Trophoblast cell (in vitro differentiated cells and primary cell): ENCODE measurements around the gene INCA1.

ENCODE experiments used
- DNase-seq, 2 donors: peaks; one replicate each; pipeline ENCODE4 v3.0.0-alpha.2; 2016
- H2AFZ ChIP-seq: 2 replicates; pipeline ENCODE4 v1.6.1; 2013; ENCODE audit warnings: low read length, moderate library complexity, mild to moderate bottlenecking; ENCODE audit not compliant: insufficient read depth, poor library complexity
- H2AK5ac ChIP-seq: 2 replicates; pipeline ENCODE4 v1.6.1; 2013; ENCODE audit warnings: mild to moderate bottlenecking, low read length
- H2BK120ac ChIP-seq: 2 replicates; pipeline ENCODE4 v1.6.1; 2013; ENCODE audit warnings: low read length, mild to moderate bottlenecking, moderate library complexity; ENCODE audit not compliant: insufficient read depth, poor library complexity
- H2BK12ac ChIP-seq: 2 replicates; pipeline ENCODE4 v1.6.1; 2013; ENCODE audit warnings: mild to moderate bottlenecking, low read length, moderate library complexity
- H2BK5ac ChIP-seq: 2 replicates; pipeline ENCODE4 v1.6.1; 2013; ENCODE audit warnings: low read length, low read depth, moderate library complexity, mild to moderate bottlenecking; ENCODE audit not compliant: poor library complexity
- H3K14ac ChIP-seq: 2 replicates; pipeline ENCODE4 v1.6.1; 2013; ENCODE audit warnings: mild to moderate bottlenecking, low read length
- H3K18ac ChIP-seq: 2 replicates; pipeline ENCODE4 v1.6.1; 2013; ENCODE audit warnings: mild to moderate bottlenecking, low read length
- H3K23ac ChIP-seq: 2 replicates; pipeline ENCODE4 v1.6.1; 2013; ENCODE audit warnings: low read length
- H3K27ac ChIP-seq: 2 replicates; pipeline ENCODE4 v1.5.1; 2013; ENCODE audit warnings: low read depth, mild to moderate bottlenecking, inconsistent platforms, low read length, moderate library complexity
- H3K27me3 ChIP-seq: 2 replicates; pipeline ENCODE4 v1.6.1; 2013; ENCODE audit warnings: inconsistent platforms, mild to moderate bottlenecking, low read length, moderate library complexity; ENCODE audit not compliant: insufficient read depth
- H3K36me3 ChIP-seq, 2 experiments: 1 replicate in 1 of 2; 2 replicates in 1 of 2; pipeline ENCODE4 v1.6.1; 2013; ENCODE audit warnings: low read length in 2 of 2, mild to moderate bottlenecking in 2 of 2, moderate library complexity in 1 of 2; ENCODE audit not compliant: insufficient read depth in 2 of 2, control insufficient read depth in 1 of 2
- H3K4ac ChIP-seq: 2 replicates; pipeline ENCODE4 v1.6.1; 2013; ENCODE audit warnings: low read depth, mild to moderate bottlenecking, low read length, moderate library complexity
- H3K4me1 ChIP-seq, 2 experiments: 1 replicate in 1 of 2; 2 replicates in 1 of 2; pipeline ENCODE4 v1.6.1; 2013; ENCODE audit warnings: low read length in 2 of 2, mild to moderate bottlenecking in 2 of 2, moderate library complexity in 1 of 2; ENCODE audit not compliant: insufficient read depth in 2 of 2, control insufficient read depth in 1 of 2
- H3K4me2 ChIP-seq: 2 replicates; pipeline ENCODE4 v1.6.1; 2013; ENCODE audit warnings: inconsistent platforms, mild to moderate bottlenecking, low read length, moderate library complexity
- H3K4me3 ChIP-seq: 2 replicates; pipeline ENCODE4 v1.5.1; 2013; ENCODE audit warnings: mild to moderate bottlenecking, low read depth, low read length, inconsistent platforms
- H3K79me1 ChIP-seq: one replicate; pipeline ENCODE4 v1.6.1; 2013; ENCODE audit warnings: low read length
- H3K79me2 ChIP-seq: 2 replicates; pipeline ENCODE4 v1.6.1; 2013; ENCODE audit warnings: low read length, mild to moderate bottlenecking; ENCODE audit not compliant: control insufficient read depth, insufficient read depth, poor library complexity
- H3K9ac ChIP-seq: 2 replicates; pipeline ENCODE4 v1.6.1; 2013; ENCODE audit warnings: mild to moderate bottlenecking, low read length
- H3K9me3 ChIP-seq: 2 replicates; pipeline ENCODE4 v1.6.1; 2013; ENCODE audit warnings: low read depth, mild to moderate bottlenecking, control low read depth, inconsistent platforms, low read length; ENCODE audit not compliant: insufficient read depth
- H4K12ac ChIP-seq: 2 replicates; pipeline ENCODE4 v1.6.1; 2013; ENCODE audit warnings: low read depth, mild to moderate bottlenecking, low read length, moderate library complexity
- H4K8ac ChIP-seq: 2 replicates; pipeline ENCODE4 v1.6.1; 2013; ENCODE audit warnings: low read depth, mild to moderate bottlenecking, low read length, moderate library complexity
- H4K91ac ChIP-seq: one replicate; pipeline ENCODE4 v1.6.1; 2013; ENCODE audit warnings: low read depth, mild to moderate bottlenecking, low read length, moderate library complexity
- WGBS: extraction: QIAGEN DNeasy Blood & Tissue Kit; methylation state at CpG from one replicate; pipeline ENCODE4 v1.1.7; 2013; ENCODE audit warnings: missing lambda C conversion rate; ENCODE audit not compliant: insufficient read length, insufficient coverage; ENCODE audit errors: extremely low coverage; 5-methylcytosine and 5-hydroxymethylcytosine counted together

INCA1 gene

GRCh38 chr17:5011928-5012327 lies 14.6 kb upstream of the INCA1 start:
- H3K14ac ChIP-seq: no peak overlapping the region
- no peak overlapping the region for H3K27ac ChIP-seq
- no peak overlapping the region for H3K4me2 ChIP-seq
- no CpG with 5 or more reads among the region's 6 CpGs for WGBS
- H2BK12ac ChIP-seq: no peak overlapping the region
- no peak overlapping the region for H3K4me3 ChIP-seq
- H4K8ac ChIP-seq: no peak overlapping the region
- peaks cover 2% of the 10 kb centered on the region for H3K9me3 ChIP-seq
- H4K12ac ChIP-seq: no peak overlapping the region
- no peak overlapping the region for H3K23ac ChIP-seq
- H3K27me3 ChIP-seq: no peaks in the 10 kb centered on the region
- no peak overlapping the region for H3K4ac ChIP-seq
- H3K79me1 ChIP-seq: no peaks in the 10 kb centered on the region
- H2AFZ ChIP-seq: no peak overlapping the region
- DNase-seq: no peak
- peaks cover 62 to 65% of the 10 kb centered on the region in 2 experiments for H3K36me3 ChIP-seq
- H3K18ac ChIP-seq: no peak overlapping the region
- H2BK5ac ChIP-seq: no peak overlapping the region
- H4K91ac ChIP-seq: no peak overlapping the region
- no peak overlapping the region for H3K9ac ChIP-seq
- H2BK120ac ChIP-seq: no peak overlapping the region
- no peak overlapping the region for H2AK5ac ChIP-seq
- no peaks in the 10 kb centered on the region for H3K79me2 ChIP-seq
- H3K4me1 ChIP-seq: no peaks in the 10 kb centered on the region

- H3K9ac ChIP-seq: no peak overlapping the region
- H2BK12ac ChIP-seq: no peak overlapping the region
- no peak overlapping the region for H4K12ac ChIP-seq
- no peak overlapping the region for H2BK5ac ChIP-seq
- peaks cover 3% of the 10 kb centered on the region for H3K79me1 ChIP-seq
- no peak overlapping the region for H3K14ac ChIP-seq
- H2AK5ac ChIP-seq: no peak overlapping the region
- H3K23ac ChIP-seq: no peak overlapping the region
- no peak for DNase-seq
- H3K27me3 ChIP-seq: no peaks in the 10 kb centered on the region
- H3K4me1 ChIP-seq: peaks cover 9 to 11% of the 10 kb centered on the region in 2 experiments
- peaks cover 3% of the 10 kb centered on the region for H3K9me3 ChIP-seq
- no peak overlapping the region for H2BK120ac ChIP-seq
- peaks cover 8% of the 10 kb centered on the region for H3K79me2 ChIP-seq
- H3K4ac ChIP-seq: no peak overlapping the region
- no peak overlapping the region for H3K18ac ChIP-seq
- peaks cover 66 to 74% of the 10 kb centered on the region in 2 experiments for H3K36me3 ChIP-seq
- H4K91ac ChIP-seq: no peak overlapping the region
- H3K27ac ChIP-seq: no peak overlapping the region
- no peak overlapping the region for H3K4me3 ChIP-seq
- no CpG with 5 or more reads among the region's 18 CpGs for WGBS
- no peak overlapping the region for H3K4me2 ChIP-seq
- no peak overlapping the region for H2AFZ ChIP-seq
- no peak overlapping the region for H4K8ac ChIP-seq
These were observed 6.0 kb upstream of the INCA1 start for GRCh38 chr17:5003214-5003867.

- H4K12ac ChIP-seq: no peak overlapping the region
- no peak for DNase-seq
- WGBS: no CpG with 5 or more reads among the region's 20 CpGs
- H3K36me3 ChIP-seq: peaks cover 56 to 63% of the 10 kb centered on the region in 2 experiments
- H3K14ac ChIP-seq: no peak overlapping the region
- no peak overlapping the region for H2BK12ac ChIP-seq
- no peak overlapping the region for H4K8ac ChIP-seq
- H3K23ac ChIP-seq: no peak overlapping the region
- no peak overlapping the region for H2BK5ac ChIP-seq
- H3K18ac ChIP-seq: no peak overlapping the region
- H3K27me3 ChIP-seq: no peaks in the 10 kb centered on the region
- H3K4me2 ChIP-seq: no peak overlapping the region
- H3K4ac ChIP-seq: no peak overlapping the region
- H3K27ac ChIP-seq: no peak overlapping the region
- no peak overlapping the region for H2AK5ac ChIP-seq
- H3K9ac ChIP-seq: peak overlapping the region; percentile 26
- peaks cover 11% of the 10 kb centered on the region for H3K79me1 ChIP-seq
- no peak overlapping the region for H2AFZ ChIP-seq
- peaks cover 13% of the 10 kb centered on the region for H3K79me2 ChIP-seq
- H4K91ac ChIP-seq: no peak overlapping the region
- H3K4me3 ChIP-seq: no peak overlapping the region
- H2BK120ac ChIP-seq: no peak overlapping the region
- peaks cover 1% of the 10 kb centered on the region for H3K9me3 ChIP-seq
- peaks cover 9 to 11% of the 10 kb centered on the region in 2 experiments for H3K4me1 ChIP-seq
These were observed 4.9 kb upstream of the INCA1 start for GRCh38 chr17:5002121-5002788.

GRCh38 chr17:5000237-5000639 lies 2.9 kb upstream of the INCA1 start:
- H3K79me1 ChIP-seq: peaks cover 14% of the 10 kb centered on the region
- H3K23ac ChIP-seq: no peak overlapping the region
- H2AFZ ChIP-seq: no peak overlapping the region
- peaks cover 1% of the 10 kb centered on the region for H3K9me3 ChIP-seq
- H3K4ac ChIP-seq: no peak overlapping the region
- no peaks in the 10 kb centered on the region for H3K27me3 ChIP-seq
- DNase-seq: no peak
- H4K91ac ChIP-seq: no peak overlapping the region
- H3K14ac ChIP-seq: no peak overlapping the region
- H4K8ac ChIP-seq: no peak overlapping the region
- no CpG with 5 or more reads among the region's 11 CpGs for WGBS
- peaks cover 14 to 16% of the 10 kb centered on the region in 2 experiments for H3K4me1 ChIP-seq
- no peak overlapping the region for H3K9ac ChIP-seq
- H2AK5ac ChIP-seq: no peak overlapping the region
- peak overlapping the region; percentile 14 for H3K18ac ChIP-seq
- H3K79me2 ChIP-seq: peaks cover 16% of the 10 kb centered on the region
- no peak overlapping the region for H3K27ac ChIP-seq
- peaks cover 45 to 48% of the 10 kb centered on the region in 2 experiments for H3K36me3 ChIP-seq
- H2BK5ac ChIP-seq: no peak overlapping the region
- no peak overlapping the region for H3K4me2 ChIP-seq
- no peak overlapping the region for H3K4me3 ChIP-seq
- no peak overlapping the region for H2BK12ac ChIP-seq
- no peak overlapping the region for H2BK120ac ChIP-seq
- H4K12ac ChIP-seq: no peak overlapping the region
